ENCODE results near the gene CLEC11A.

CLEC11A gene, protein sequence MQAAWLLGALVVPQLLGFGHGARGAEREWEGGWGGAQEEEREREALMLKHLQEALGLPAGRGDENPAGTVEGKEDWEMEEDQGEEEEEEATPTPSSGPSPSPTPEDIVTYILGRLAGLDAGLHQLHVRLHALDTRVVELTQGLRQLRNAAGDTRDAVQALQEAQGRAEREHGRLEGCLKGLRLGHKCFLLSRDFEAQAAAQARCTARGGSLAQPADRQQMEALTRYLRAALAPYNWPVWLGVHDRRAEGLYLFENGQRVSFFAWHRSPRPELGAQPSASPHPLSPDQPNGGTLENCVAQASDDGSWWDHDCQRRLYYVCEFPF

GRCh38 chr19:50723069-50723468 lies at the start of gene CLEC11A:
Gene CLEC11A (plus strand): TSS chr19:50723364. CDS start chr19:50723526, 162 bp downstream.
- DNase-seq = no peak

GRCh38 chr19:50676625-50677197 lies 46.5 kb upstream of the CLEC11A start:
- no peak for DNase-seq

GRCh38 chr19:50677636-50678035 lies 45.5 kb upstream of the CLEC11A start:
- no peak for DNase-seq

GRCh38 chr19:50678323-50678722 lies 44.8 kb upstream of the CLEC11A start:
- no peak for DNase-seq

GRCh38 chr19:50679177-50680125 lies 43.7 kb upstream of the CLEC11A start:
- peak; percentile 48 for DNase-seq

GRCh38 chr19:50686310-50687032 lies 36.7 kb upstream of the CLEC11A start:
- DNase-seq = no peak

GRCh38 chr19:50688766-50689165 lies 34.4 kb upstream of the CLEC11A start:
- no peak for DNase-seq

GRCh38 chr19:50690439-50690838 lies 32.7 kb upstream of the CLEC11A start:
- no peak for DNase-seq

DNA sequence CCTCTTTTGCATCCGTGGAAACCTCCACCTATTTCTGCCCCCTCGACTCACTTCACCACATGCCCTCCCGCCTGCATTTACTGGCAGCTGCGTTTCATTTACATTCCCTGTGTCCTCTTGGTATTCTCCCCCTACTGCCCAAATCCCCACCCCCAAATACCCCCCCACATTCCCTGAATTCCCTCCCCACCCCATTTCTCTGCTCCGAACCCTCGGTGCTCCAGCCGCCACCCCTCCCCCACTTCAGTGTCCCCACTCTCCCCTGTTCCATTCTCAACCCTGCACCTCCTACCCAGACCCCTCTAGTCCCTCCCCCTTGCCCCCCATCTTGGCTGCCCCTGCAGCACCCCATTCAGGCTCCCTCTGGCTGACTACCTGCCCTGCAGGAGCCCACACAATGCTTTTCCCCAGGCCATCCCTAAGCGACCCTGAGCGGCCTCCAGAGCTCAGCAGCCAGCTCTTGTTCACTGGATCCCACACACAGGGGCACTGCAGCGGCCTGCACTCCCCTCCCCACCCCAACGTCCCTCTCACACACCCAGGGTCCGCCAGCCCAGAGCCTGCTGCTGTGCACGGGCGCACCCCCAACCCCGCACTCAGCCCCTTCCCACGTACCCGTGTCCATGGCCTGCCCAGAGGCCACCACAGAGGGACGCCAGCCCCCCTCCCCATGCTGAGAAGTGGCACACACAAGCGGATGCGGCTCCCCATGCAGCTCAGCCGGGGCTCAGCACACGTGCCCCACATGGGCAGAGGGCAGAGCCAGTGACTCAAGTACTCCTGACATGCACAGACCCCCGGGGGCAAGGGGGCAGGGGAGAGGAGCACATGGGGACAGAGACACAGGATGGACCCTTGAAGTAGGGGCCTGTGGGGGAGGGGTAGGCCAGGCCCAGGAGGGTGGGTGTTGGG lies 29.8 kb upstream of the CLEC11A start:
- DNase-seq = no peak

GRCh38 chr19:50694815-50695145 lies 28.4 kb upstream of the CLEC11A start:
- DNase-seq = no peak

- peak; percentile 40 for DNase-seq
Measured at GRCh38 chr19:50695251-50696093, 27.7 kb upstream of the CLEC11A start.

- no peak for DNase-seq
Measured at GRCh38 chr19:50696094-50696483, 27.1 kb upstream of the CLEC11A start.

- no peak for DNase-seq
Measured at GRCh38 chr19:50697414-50698124, 25.6 kb upstream of the CLEC11A start.

GRCh38 chr19:50701367-50701985 lies 21.7 kb upstream of the CLEC11A start:
- no peak for DNase-seq

DNA sequence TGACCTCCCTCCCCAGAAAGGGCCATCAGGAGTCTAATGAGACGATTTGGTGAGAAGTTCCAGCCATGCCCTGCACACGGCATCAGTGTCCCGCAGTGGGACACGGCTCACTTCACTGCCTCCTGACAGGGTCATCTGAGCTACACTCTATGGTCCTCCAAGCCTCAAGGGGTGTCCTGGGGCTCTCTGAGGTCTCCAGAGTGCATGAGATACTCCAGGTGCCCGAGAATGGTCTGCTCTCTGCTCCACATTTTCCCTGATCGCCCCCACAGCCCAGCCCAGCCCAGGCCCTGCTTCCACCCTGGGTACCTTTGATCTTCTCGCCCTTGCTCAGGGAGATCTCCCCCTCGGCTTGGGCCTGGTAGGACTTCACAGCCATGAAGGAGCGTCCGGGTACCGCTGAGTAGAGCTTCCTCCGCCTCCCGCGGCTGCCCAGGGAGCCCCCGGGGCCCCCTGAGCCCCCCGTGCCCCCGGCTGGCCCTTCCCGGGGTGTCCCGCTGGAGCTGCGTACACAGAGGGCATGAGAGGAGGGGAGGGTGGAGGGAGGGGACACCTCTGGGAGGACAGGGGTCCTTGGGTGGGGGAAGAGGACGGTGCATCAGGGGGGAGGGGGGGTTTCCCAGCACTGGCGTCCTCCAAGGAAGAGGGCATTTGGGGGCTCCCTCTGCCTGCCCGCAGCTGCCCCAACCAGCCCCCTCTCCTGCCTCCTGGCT lies 20.9 kb upstream of the CLEC11A start:
- no peak for DNase-seq

- no peak for DNase-seq
Measured at GRCh38 chr19:50702871-50703829, 20.0 kb upstream of the CLEC11A start.

DNA sequence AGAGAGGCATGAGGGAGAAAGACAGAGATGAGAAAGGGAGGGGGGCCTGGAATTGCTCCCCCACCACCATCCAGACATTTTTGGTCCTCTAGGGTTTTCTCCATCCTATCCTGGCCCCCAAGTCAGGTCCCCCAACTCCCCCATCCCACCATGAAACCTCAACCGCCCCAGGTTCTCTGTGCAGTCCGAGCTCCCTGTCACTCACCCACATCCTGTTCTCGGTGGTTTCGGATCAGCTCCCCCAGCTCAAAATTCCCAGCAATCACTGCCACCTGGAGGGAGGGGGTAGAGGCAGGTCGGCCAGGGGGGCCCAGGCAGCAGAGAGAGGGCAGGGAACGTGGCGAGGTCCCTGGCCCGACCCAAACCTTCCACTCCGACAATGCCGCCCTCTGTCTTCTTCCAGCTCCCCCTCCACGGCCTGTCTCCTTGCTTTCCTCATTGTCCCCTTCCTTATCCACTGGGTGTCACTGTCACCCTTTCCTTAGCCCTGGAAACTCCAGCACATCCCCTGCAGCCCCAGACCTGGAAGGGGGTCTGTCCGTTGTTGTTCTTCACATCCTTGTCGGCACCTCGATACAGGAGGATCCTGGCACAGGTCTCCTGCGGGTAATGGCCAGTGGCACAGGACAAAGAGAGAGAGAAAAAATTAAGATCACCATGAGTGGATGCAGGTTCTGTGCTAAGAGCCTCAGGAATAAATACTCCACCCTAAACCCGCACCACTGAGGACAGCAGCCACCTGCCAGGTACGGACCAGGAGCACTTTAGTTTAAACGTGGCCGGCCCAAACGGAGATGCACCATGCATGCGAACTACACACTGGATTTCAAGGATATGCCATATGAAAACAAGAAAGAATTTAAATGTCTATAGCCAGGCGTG lies 19.0 kb upstream of the CLEC11A start:
- DNase-seq = no peak
